ENCODE data around the gene CACNB1. TPM values are rescaled to one million over a fixed set of nuclear protein-coding genes. Genes with fewer than 3 reads are reported as not detected.

Gene CACNB1
- total RNA-seq, 4 donors from 2014 or later, result 5.7 to 13.1 (median 11.2) TPM

DNA sequence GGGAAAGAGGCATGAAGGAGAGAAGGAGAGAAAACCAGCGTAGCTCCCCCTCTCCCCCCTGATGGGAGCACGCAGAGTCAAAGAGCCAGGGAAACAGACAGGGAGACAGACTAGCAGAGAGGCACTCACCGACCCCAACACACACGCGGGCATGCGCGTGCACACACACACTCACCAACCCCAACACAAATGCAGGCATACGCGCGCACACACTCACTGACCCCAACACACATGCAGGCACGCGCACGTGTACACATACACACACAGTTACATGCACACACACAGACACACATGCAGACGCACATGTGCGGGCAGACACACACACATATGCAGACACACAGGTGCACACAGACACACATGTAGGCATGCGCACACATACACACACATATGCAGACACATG lies 4.6 kb downstream of the CACNB1 start:
- H3K4me3 ChIP-seq (ENCODE audit: low read depth, poor library complexity, severe bottlenecking), result no peak overlapping the region
- TF ChIP-seq, protein P1, sequence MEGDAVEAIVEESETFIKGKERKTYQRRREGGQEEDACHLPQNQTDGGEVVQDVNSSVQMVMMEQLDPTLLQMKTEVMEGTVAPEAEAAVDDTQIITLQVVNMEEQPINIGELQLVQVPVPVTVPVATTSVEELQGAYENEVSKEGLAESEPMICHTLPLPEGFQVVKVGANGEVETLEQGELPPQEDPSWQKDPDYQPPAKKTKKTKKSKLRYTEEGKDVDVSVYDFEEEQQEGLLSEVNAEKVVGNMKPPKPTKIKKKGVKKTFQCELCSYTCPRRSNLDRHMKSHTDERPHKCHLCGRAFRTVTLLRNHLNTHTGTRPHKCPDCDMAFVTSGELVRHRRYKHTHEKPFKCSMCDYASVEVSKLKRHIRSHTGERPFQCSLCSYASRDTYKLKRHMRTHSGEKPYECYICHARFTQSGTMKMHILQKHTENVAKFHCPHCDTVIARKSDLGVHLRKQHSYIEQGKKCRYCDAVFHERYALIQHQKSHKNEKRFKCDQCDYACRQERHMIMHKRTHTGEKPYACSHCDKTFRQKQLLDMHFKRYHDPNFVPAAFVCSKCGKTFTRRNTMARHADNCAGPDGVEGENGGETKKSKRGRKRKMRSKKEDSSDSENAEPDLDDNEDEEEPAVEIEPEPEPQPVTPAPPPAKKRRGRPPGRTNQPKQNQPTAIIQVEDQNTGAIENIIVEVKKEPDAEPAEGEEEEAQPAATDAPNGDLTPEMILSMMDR (IDR thresholded peaks at IDR 0.05), result no peak
- TF ChIP-seq POLR2A (IDR thresholded peaks at IDR 0.05), result no peak
- 92% methylated on average over 16 of the region's 16 CpGs for WGBS, 2 donors
- no peak for DNase-seq (ENCODE audit: low spot score in 2 of 2)
- intact Hi-C loops (cut with DNase I; ENCODE audit: low total_unique reads), result no loop called here

DNA sequence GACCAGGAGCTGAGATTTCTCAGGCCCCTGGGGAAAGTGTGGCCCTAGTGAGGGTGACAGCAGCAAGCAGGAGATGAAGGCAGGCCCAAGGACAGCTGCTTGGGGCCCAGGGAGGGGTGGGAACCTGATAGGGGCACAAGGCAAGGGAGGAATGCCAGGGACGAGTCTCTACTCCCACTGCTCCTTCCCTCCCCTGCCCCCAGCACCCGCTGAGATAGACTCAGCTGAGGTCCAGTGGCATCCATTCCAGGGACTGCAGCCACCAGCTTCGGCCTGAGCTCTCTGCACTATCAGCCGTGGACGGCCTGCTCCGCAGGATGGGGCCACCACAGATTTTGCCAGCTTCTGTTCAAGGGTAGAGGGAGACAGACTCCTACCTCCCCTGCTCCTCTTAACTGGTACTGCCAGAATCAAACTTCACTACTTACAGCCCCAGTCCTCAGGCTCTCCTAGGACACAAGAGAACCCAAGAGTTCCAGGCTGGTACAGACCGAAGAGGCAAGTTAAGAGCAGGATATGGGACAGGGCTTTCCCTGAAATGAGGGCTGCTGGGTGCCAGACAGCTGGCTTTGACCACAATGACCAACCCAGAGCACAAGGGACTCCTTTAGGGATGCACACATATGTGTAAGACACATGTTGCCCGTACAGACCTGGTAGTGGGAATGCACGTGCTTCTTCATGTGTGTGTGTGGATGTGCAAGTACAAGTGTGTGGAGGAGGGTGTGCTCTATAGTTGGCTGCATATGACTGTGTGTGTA lies 5.5 kb downstream of the CACNB1 start:
- TF ChIP-seq, protein P1 (IDR thresholded peaks at IDR 0.05), result no peak
- TF ChIP-seq POLR2A (IDR thresholded peaks at IDR 0.05), result no peak
- WGBS, 2 donors, result 93 to 95% methylated on average over 8 to 9 of the region's 9 CpGs

DNA sequence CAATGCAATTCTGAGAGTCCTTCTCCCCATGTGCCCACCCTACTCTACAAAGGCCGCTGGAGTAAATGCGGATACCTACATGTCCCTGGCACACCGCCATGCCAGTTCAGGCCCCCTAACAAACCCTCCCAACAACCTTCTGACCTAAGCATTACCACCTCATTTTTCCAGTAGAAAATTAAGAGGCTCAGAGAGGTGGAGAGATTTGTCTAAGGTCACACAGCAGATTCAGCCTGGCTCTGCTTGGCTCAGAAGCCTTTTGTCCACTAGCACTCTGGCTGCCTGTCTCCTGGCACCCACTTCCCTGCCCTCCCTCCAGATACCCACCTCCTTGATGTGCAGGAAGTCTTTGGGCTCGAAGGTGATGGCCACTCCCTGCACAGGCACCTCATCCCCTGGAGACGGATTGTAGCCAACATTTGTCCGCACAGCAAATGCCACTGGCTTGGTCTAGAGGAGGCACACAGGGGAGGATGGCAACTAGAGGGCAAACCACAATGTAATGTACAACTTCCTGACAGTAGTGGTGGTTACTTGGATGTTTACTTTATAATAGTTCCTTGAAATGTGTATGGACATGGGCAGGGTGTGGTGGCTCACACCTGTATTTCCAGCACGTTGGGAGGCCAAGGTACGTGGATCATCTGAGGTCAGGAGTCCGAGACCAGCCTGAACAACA lies 10.2 kb downstream of the CACNB1 start:
- no peak for TF ChIP-seq POLR2A (IDR thresholded peaks at IDR 0.05)
- TF ChIP-seq, protein P1 (IDR thresholded peaks at IDR 0.05), result no peak
- no peak overlapping the region for H3K4me3 ChIP-seq (ENCODE audit: low read depth, poor library complexity, severe bottlenecking)
- intact Hi-C loops (cut with DNase I; ENCODE audit: low total_unique reads), result no loop called here
- DNase-seq (ENCODE audit: low spot score in 2 of 2), result no peak
- WGBS, 2 donors, result 87 to 95% methylated on average over 9 of the region's 9 CpGs

More for the DNA sequence above, 5.5 kb downstream of the CACNB1 start:
- DNase-seq (ENCODE audit: low spot score in 2 of 2), result no peak
- no peak overlapping the region for H3K4me3 ChIP-seq (ENCODE audit: low read depth, poor library complexity, severe bottlenecking)
- intact Hi-C loops (cut with DNase I; ENCODE audit: low total_unique reads), result no loop called here

DNA sequence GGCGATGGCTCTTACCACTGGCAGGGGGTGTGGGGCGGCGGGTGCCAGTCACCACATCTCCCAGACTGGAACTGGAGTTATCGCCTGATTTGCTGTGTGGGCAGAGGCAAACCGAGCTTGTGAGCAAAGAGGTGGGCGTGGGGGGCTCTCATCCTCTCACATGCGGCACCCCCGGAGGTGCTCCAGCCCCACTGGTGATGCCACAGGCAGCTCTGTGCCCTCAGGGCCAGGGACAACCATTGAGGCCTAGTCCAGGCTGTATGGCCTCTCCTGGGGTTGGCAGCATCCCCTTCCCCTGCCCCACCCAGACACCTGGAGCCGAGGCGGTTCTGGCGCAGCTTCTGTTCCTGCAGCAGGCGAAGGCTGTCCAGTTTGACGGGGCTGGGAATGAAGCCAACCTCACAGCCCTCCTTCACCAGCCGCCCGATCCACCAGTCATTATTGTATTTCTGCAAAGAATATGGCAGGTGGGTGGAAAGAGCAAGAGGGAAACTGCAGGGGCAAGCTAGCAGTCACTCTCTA lies 10.9 kb downstream of the CACNB1 start:
- no peak for DNase-seq (ENCODE audit: low spot score in 2 of 2)
- no peak for TF ChIP-seq POLR2A (IDR thresholded peaks at IDR 0.05)
- TF ChIP-seq, protein P1 (IDR thresholded peaks at IDR 0.05), result no peak
- H3K4me3 ChIP-seq (ENCODE audit: low read depth, poor library complexity, severe bottlenecking), result no peak overlapping the region
- intact Hi-C loops (cut with DNase I; ENCODE audit: low total_unique reads), result no loop called here
- WGBS, 2 donors, result 83 to 84% methylated on average over 15 of the region's 15 CpGs

DNA sequence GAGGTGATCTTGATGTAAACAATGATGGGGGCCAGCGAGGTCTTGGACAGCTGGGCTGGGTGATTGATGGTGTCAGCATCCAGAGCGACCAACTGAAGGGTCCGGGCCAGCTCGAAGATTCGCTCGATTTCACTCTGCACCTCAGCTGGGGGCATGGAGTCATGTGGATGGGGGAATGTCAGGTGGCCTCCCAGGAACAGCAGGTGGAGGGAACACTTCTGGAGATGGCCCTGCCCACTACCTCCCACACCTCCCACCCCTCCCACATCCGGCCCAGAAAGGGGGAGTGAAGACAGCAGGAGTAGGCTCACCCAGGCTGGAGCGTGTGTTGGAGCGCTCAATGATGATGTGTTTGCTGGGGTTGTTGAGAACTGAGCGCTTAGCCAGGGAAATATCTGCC lies 13.7 kb downstream of the CACNB1 start:
- WGBS, 2 donors, result 88 to 92% methylated on average over 10 of the region's 10 CpGs

More for the DNA sequence above, 13.7 kb downstream of the CACNB1 start:
- DNase-seq (ENCODE audit: low spot score in 2 of 2), result no peak
- intact Hi-C loops (cut with DNase I; ENCODE audit: low total_unique reads), result no loop called here
- TF ChIP-seq, protein P1 (IDR thresholded peaks at IDR 0.05), result no peak
- TF ChIP-seq POLR2A (IDR thresholded peaks at IDR 0.05), result no peak
- no peak overlapping the region for H3K4me3 ChIP-seq (ENCODE audit: low read depth, poor library complexity, severe bottlenecking)
